H1 (cell line): ENCODE data around the gene GMCL2. TPM values are rescaled to one million over a fixed set of nuclear protein-coding genes. Genes with fewer than 3 reads are reported as not detected.

Source experiments
- CTCF ChIA-PET: fragments of 300-600 bp; sonication (Branson Sonifier 250); formaldehyde crosslinking; loops from one replicate; lab custom pipeline; 2021; ENCODE audit not compliant: partially characterized antibody; lab: Charles Lee
- POLR2A ChIA-PET: fragments of 300-600 bp; sonication (Branson Sonifier 250); formaldehyde crosslinking; loops from one replicate; lab custom pipeline; 2021; ENCODE audit warnings: inconsistent platforms; ENCODE audit not compliant: partially characterized antibody; lab: Charles Lee
- DNase-seq, 2 experiments: peaks; one replicate each; pipeline versions ENCODE4 v3.0.0 to v3.0.0-alpha.2; 2010 to 2022; ENCODE audit warnings: low spot score in 2 of 2, low read depth in 1 of 2, mixed read lengths in 1 of 2
- FAIRE-seq: peaks from 2 replicates; lab custom pipeline; 2011; peaks lifted over from hg19 to GRCh38; lab: Jason Lieb, UNC
- H2AFZ ChIP-seq: 2 replicates; pipeline ENCODE4 v1.8.1; 2012; ENCODE audit warnings: low read length, inconsistent platforms
- H2AK5ac ChIP-seq: 2 replicates; pipeline ENCODE4 v1.6.1; 2013; ENCODE audit warnings: low read depth, low read length
- H2BK120ac ChIP-seq: replicated peaks from 2 replicates; pipeline ENCODE3; 2013; ENCODE audit warnings: low read depth, low read length, inconsistent platforms
- H2BK12ac ChIP-seq: 2 replicates; pipeline ENCODE4 v1.6.1; 2013; ENCODE audit warnings: low read depth, low read length
- H2BK15ac ChIP-seq: 2 replicates; pipeline ENCODE4 v1.6.1; 2013; ENCODE audit warnings: low read length
- H2BK20ac ChIP-seq: 2 replicates; pipeline ENCODE4 v1.6.1; 2013; ENCODE audit warnings: low read length
- H2BK5ac ChIP-seq: 2 replicates; pipeline ENCODE4 v1.6.1; 2013; ENCODE audit warnings: low read depth, low read length
- H3K14ac ChIP-seq: 2 replicates; pipeline ENCODE4 v1.6.1; 2013; ENCODE audit warnings: inconsistent platforms; ENCODE audit not compliant: insufficient read length
- H3K18ac ChIP-seq: 2 replicates; pipeline ENCODE4 v1.6.1; 2013; ENCODE audit warnings: low read length; ENCODE audit errors: extremely low read depth
- H3K23ac ChIP-seq: 2 replicates; pipeline ENCODE4 v1.6.1; 2013; ENCODE audit warnings: inconsistent platforms; ENCODE audit not compliant: insufficient read length
- H3K23me2 ChIP-seq: 2 replicates; pipeline ENCODE4 v1.6.1; 2013; ENCODE audit warnings: low read depth, low read length
- H3K27ac ChIP-seq: 2 replicates; pipeline ENCODE4 v1.6.1; 2011; ENCODE audit warnings: low read depth, low read length, inconsistent platforms
- H3K27me3 ChIP-seq, 4 experiments: replicated peaks in 1 of 4; 1 replicate in 1 of 4; 2 replicates in 3 of 4; pipeline versions ENCODE4 v1.6.1 to v1.8.1; 2011 to 2013; ENCODE audit warnings: low read length in 3 of 4, mild to moderate bottlenecking in 3 of 4, inconsistent platforms in 2 of 4, mixed read lengths in 2 of 4, moderate library complexity in 1 of 4; ENCODE audit not compliant: control insufficient read depth in 3 of 4, insufficient read depth in 3 of 4; ENCODE audit errors: extremely low read depth in 1 of 4
- H3K36me3 ChIP-seq, 4 experiments: 2 replicates each; pipeline versions ENCODE4 v1.6.1 to v1.8.1; 2011 to 2013; ENCODE audit warnings: mild to moderate bottlenecking in 4 of 4, low read length in 3 of 4, moderate library complexity in 2 of 4, control low read depth in 1 of 4, inconsistent platforms in 1 of 4; ENCODE audit not compliant: insufficient read depth in 4 of 4, control insufficient read depth in 2 of 4
- H3K4ac ChIP-seq: replicated peaks from 2 replicates; pipeline ENCODE3; 2013; ENCODE audit warnings: low read length, low read depth, mixed read lengths, inconsistent platforms; ENCODE audit not compliant: insufficient read length
- H3K4me1 ChIP-seq, 4 experiments: replicated peaks in 1 of 4; 1 replicate in 1 of 4; 2 replicates in 3 of 4; pipeline versions ENCODE4 v1.6.1 to v1.8.1; 2011 to 2013; ENCODE audit warnings: low read length in 3 of 4, inconsistent platforms in 2 of 4, mixed read lengths in 1 of 4; ENCODE audit not compliant: insufficient read depth in 4 of 4, control insufficient read depth in 3 of 4
- H3K4me2 ChIP-seq, 2 experiments: 2 replicates each; pipeline versions ENCODE4 v1.6.1 to v1.8.1; 2011 to 2013; ENCODE audit warnings: low read depth in 2 of 2, low read length in 2 of 2, control low read depth in 1 of 2, inconsistent platforms in 1 of 2, mild to moderate bottlenecking in 1 of 2; ENCODE audit not compliant: insufficient read depth in 1 of 2
- H3K4me3 ChIP-seq, 4 experiments: fragments of 200-600, 300-600 bp in 1 of 4; sonication (generic), shearing (Covaris generic), sonication (Bioruptor Twin) in 1 of 4; 2 replicates each; pipeline versions ENCODE4 v1.5.1 to v1.8.1; 2011 to 2016; ENCODE audit warnings: low read length in 4 of 4, low read depth in 3 of 4, control low read depth in 2 of 4, inconsistent platforms in 2 of 4, mild to moderate bottlenecking in 2 of 4, mixed read lengths in 1 of 4, moderate library complexity in 1 of 4; ENCODE audit not compliant: insufficient read depth in 2 of 4; ENCODE audit errors: extremely low read depth in 1 of 4
- H3K56ac ChIP-seq: replicated peaks from 2 replicates; pipeline ENCODE3; 2013; ENCODE audit warnings: low read depth, mild to moderate bottlenecking, mixed read lengths, low read length, inconsistent platforms; ENCODE audit not compliant: insufficient read length
- H3K79me1 ChIP-seq: 2 replicates; pipeline ENCODE4 v1.6.1; 2013; ENCODE audit warnings: low read depth, low read length, control low read depth
- H3K79me2 ChIP-seq, 2 experiments: 2 replicates each; pipeline versions ENCODE4 v1.6.1 to v1.8.1; 2012 to 2013; ENCODE audit warnings: low read length in 2 of 2, mild to moderate bottlenecking in 2 of 2, inconsistent platforms in 1 of 2; ENCODE audit not compliant: insufficient read depth in 2 of 2, control insufficient read depth in 1 of 2
- H3K9ac ChIP-seq, 4 experiments: replicated peaks in 1 of 4; 1 replicate in 1 of 4; 2 replicates in 3 of 4; pipeline versions ENCODE4 v1.6.1 to v1.8.1; 2011 to 2013; ENCODE audit warnings: low read depth in 3 of 4, low read length in 3 of 4, control low read depth in 2 of 4, mild to moderate bottlenecking in 2 of 4, moderate library complexity in 2 of 4, inconsistent platforms in 1 of 4; ENCODE audit errors: extremely low read depth in 1 of 4
- H3K9me3 ChIP-seq, 2 experiments: 2 replicates each; pipeline versions ENCODE4 v1.6.1 to v1.8.1; 2012 to 2013; ENCODE audit warnings: mild to moderate bottlenecking in 2 of 2, moderate library complexity in 2 of 2, control low read depth in 1 of 2, inconsistent platforms in 1 of 2, low read depth in 1 of 2, low read length in 1 of 2, mixed read lengths in 1 of 2; ENCODE audit not compliant: insufficient read depth in 2 of 2
- H4K20me1 ChIP-seq, 2 experiments: replicated peaks in 1 of 2; 2 replicates each; pipeline versions ENCODE3 to v1.8.1; 2011 to 2013; ENCODE audit warnings: inconsistent platforms in 2 of 2, low read length in 2 of 2, mild to moderate bottlenecking in 1 of 2; ENCODE audit not compliant: insufficient read depth in 2 of 2, control insufficient read depth in 1 of 2
- H4K5ac ChIP-seq: 2 replicates; pipeline ENCODE4 v1.6.1; 2013; ENCODE audit warnings: low read length, low read depth, mixed read lengths, inconsistent platforms; ENCODE audit not compliant: insufficient read length
- H4K8ac ChIP-seq: 2 replicates; pipeline ENCODE4 v1.8.0; 2013; ENCODE audit warnings: mild to moderate bottlenecking, moderate library complexity, low read length, inconsistent platforms; ENCODE audit not compliant: insufficient read depth; ENCODE audit errors: extremely low read depth
- H4K91ac ChIP-seq: replicated peaks from 2 replicates; pipeline ENCODE3; 2013; ENCODE audit warnings: low read length, mixed read lengths, inconsistent platforms; ENCODE audit not compliant: insufficient read length
- CBX5 ChIP-seq: fragments of 300-800, 300-1000 bp; sonication (generic); IDR thresholded peaks from 2 replicates; pipeline ENCODE4 v1.7.1; 2016; ENCODE audit warnings: antibody characterized with exemption, low read length, low read depth
- CBX8 ChIP-seq: fragments of 300-800, 300-1000 bp; sonication (generic); IDR thresholded peaks from 2 replicates; pipeline ENCODE4 v1.7.1; 2016; ENCODE audit warnings: low read depth, low read length, borderline replicate concordance
- CHD2 ChIP-seq: IDR thresholded peaks from 2 replicates; pipeline ENCODE4 v1.6.1; 2012; ENCODE audit warnings: low read length, improper control_type of control experiment
- CREB1 ChIP-seq: IDR thresholded peaks from 2 replicates; pipeline ENCODE4 v1.6.1; 2012; ENCODE audit warnings: inconsistent platforms
- CTBP2 ChIP-seq: IDR thresholded peaks from 2 replicates; pipeline ENCODE4 v1.7.0; 2011; ENCODE audit warnings: borderline replicate concordance, mild to moderate bottlenecking, moderate library complexity, mixed read lengths, low read length; ENCODE audit not compliant: insufficient read depth, insufficient read length
- EGR1 ChIP-seq: IDR thresholded peaks from 2 replicates; pipeline ENCODE4 v1.6.1; 2011; ENCODE audit warnings: low read depth, low read length, borderline replicate concordance
- FOSL1 ChIP-seq: IDR thresholded peaks from 2 replicates; pipeline ENCODE4 v1.6.1; 2011; ENCODE audit warnings: mild to moderate bottlenecking, low read depth, low read length, moderate library complexity; ENCODE audit not compliant: insufficient read depth
- JUN ChIP-seq: IDR thresholded peaks from 2 replicates; pipeline ENCODE4 v1.6.1; 2011; ENCODE audit warnings: low read depth, mild to moderate bottlenecking, improper control_type of control experiment, low read length
- JUND ChIP-seq: IDR thresholded peaks from 2 replicates; pipeline ENCODE4 v1.6.1; 2011; ENCODE audit warnings: mild to moderate bottlenecking, improper control_type of control experiment, low read length
- MAX ChIP-seq: IDR thresholded peaks from 2 replicates; pipeline ENCODE4 v1.6.1; 2012; ENCODE audit warnings: inconsistent platforms
- PHF8 ChIP-seq: fragments of 200-600 bp; sonication (generic); conservative IDR thresholded peaks from 2 replicates; pipeline ENCODE4 v1.7.1; 2012; ENCODE audit warnings: low read depth, mild to moderate bottlenecking, inconsistent platforms, low read length, moderate library complexity
- POLR2AphosphoS5 ChIP-seq: IDR thresholded peaks from 2 replicates; pipeline ENCODE4 v1.6.1; 2011; ENCODE audit warnings: low read depth, low read length
- POU5F1 ChIP-seq: IDR thresholded peaks from 2 replicates; pipeline ENCODE4 v1.6.1; 2011; ENCODE audit warnings: low read depth, mild to moderate bottlenecking, low read length, moderate library complexity
- RAD21 ChIP-seq, 2 experiments: IDR thresholded peaks in 1 of 2; conservative IDR thresholded peaks in 1 of 2; 2 replicates each; pipeline ENCODE4 v1.6.1; 2011; ENCODE audit warnings: low read depth in 2 of 2, low read length in 2 of 2, improper control_type of control experiment in 1 of 2, inconsistent platforms in 1 of 2, mild to moderate bottlenecking in 1 of 2, moderate library complexity in 1 of 2
- WGBS, 2 experiments: shearing (Covaris generic) in 1 of 2; methylation state at CpG; one replicate each; pipeline versions ENCODE4 v1.1.6 to v1.1.7; 2013 to 2015; ENCODE audit warnings: low lambda C conversion rate in 2 of 2, mixed read lengths in 2 of 2, inconsistent platforms in 1 of 2, low coverage in 1 of 2, missing lambda C conversion rate in 1 of 2; ENCODE audit not compliant: insufficient replicate concordance in 2 of 2, insufficient coverage in 1 of 2, insufficient read length in 1 of 2; ENCODE audit errors: extremely low coverage in 1 of 2, missing lambda C conversion rate in 1 of 2; 5-methylcytosine and 5-hydroxymethylcytosine counted together
- polyA plus RNA-seq, 7 experiments: library from polyadenylated mRNA; depleted of rRNA in 3 of 7; stranded (reverse) in 5 of 7; unstranded in 2 of 7; fragments of >200 nt in 5 of 7; fragments of 200-250 nt in 2 of 7; gene quantifications; 1 replicate in 5 of 7; 2 replicates in 1 of 7; 4 replicates in 1 of 7; pipeline versions ENCODE4 v1.2.1 to v1.2.3, GENCODE V29; 2011 to 2013; ENCODE audit warnings: missing spikeins in 2 of 7, mixed read lengths in 2 of 7
- total RNA-seq: library from RNA; stranded (reverse); fragmentation: NEBNext Ultra II Directional; extraction: Animal tissue kit (Norgen Biotek cat#: 25700); gene quantifications from 2 replicates; pipeline ENCODE4 v1.2.1, GENCODE V29; 2021

Gene GMCL2
- total and polyA plus RNA-seq, 2 of the 8 experiments (the other 6 are each of a cell fraction or from before 2014, with no cell fraction given): 0.13 TPM; not detected in 1

GRCh38 chr5:178236679-178237078, 49.5 kb upstream of the GMCL2 start:
- no peak overlapping the region for H3K4ac ChIP-seq
- H4K8ac ChIP-seq: no peak overlapping the region
- no peaks in the 10 kb centered on the region for H3K36me3 ChIP-seq
- FAIRE-seq (no peak), DNase-seq (no peak)
- H2BK15ac ChIP-seq: no peak overlapping the region
- H3K79me2 ChIP-seq: peaks cover 0 to under 1% of the 10 kb centered on the region in 2 experiments; a peak in 1 of 4 replicates
- H2BK20ac ChIP-seq: no peak overlapping the region
- ChIA-PET CTCF (interaction anchor here (1.1 to 1.2 kb wide), 3 partner anchors 12 to 146 kb away, joined by 3 to 5 read pairs (median 3); no protein-coding TSS in a partner anchor), POLR2A (interaction anchor here (1.1 to 21.6 kb wide), 3 partner anchors 8 to 26 kb away, joined by 3 to 507 read pairs (median 3); partner anchors contain the start of gene HNRNPAB)
- no peak overlapping the region for H4K5ac ChIP-seq
- H3K23ac ChIP-seq: no peak overlapping the region
- peaks cover 0 to 12% (median 4%) of the 10 kb centered on the region in 4 experiments; a peak in 5 of 7 replicates for H3K4me1 ChIP-seq
- no peak overlapping the region for H2BK5ac ChIP-seq
- no peak overlapping the region for H3K27ac ChIP-seq
- H2BK12ac ChIP-seq: no peak overlapping the region
- 89% methylated on average over 4 of the region's 4 CpGs; no CpG with 5 or more reads in 1 of the 2 experiments for WGBS, 2 experiments
- no peak overlapping the region for H4K91ac ChIP-seq
- H3K4me3 ChIP-seq: no peak overlapping the region
- peaks cover under 1% of the 10 kb centered on the region; the same call in 1 of the 2 replicates for H3K79me1 ChIP-seq
- no peak overlapping the region for H2AK5ac ChIP-seq
- no peak overlapping the region for H2BK120ac ChIP-seq
- no peaks in the 10 kb centered on the region for H4K20me1 ChIP-seq
- H3K4me2 ChIP-seq: no peak overlapping the region
- peaks cover 5% of the 10 kb centered on the region; the same call in 1 of the 2 replicates for H3K23me2 ChIP-seq
- H3K56ac ChIP-seq: no peak overlapping the region
- no peak overlapping the region for H3K9ac ChIP-seq
- H3K9me3 ChIP-seq: no peaks in the 10 kb centered on the region
- H3K18ac ChIP-seq: no peak overlapping the region
- H2AFZ ChIP-seq: no peak overlapping the region
- H3K14ac ChIP-seq: no peak overlapping the region
- no peaks in the 10 kb centered on the region for H3K27me3 ChIP-seq
- TF ChIP-seq EGR1 (no peak), CREB1 (no peak), MAX (no peak), FOSL1 (no peak), PHF8 (no peak), CBX5 (no peak), POU5F1 (no peak), RAD21 (IDR thresholded peaks at IDR 0.05 in 1 of 2, conservative IDR thresholded peaks at IDR 0.05 in 1 of 2; ENCODE audit: low read depth in 2 of 2, low read length in 2 of 2) (no peak), POLR2AphosphoS5 (no peak), CBX8 (no peak), JUND (no peak), CHD2 (no peak), JUN (no peak), CTBP2 (no peak)
